Right cardiac atrium (tissue), 5 donors: ENCODE data around the gene PAX2. TPM values are rescaled to one million over a fixed set of nuclear protein-coding genes. Genes with fewer than 3 reads are reported as not detected.

ENCODE experiments used
- ATAC-seq, 2 donors: fragments of 200-7000 bp; cut with Tn5 transposase; one replicate each; pipeline versions ENCODE4 v1.8.0 to v1.9.1; 2020; ENCODE audit warnings: moderate library complexity in 2 of 2, mild to moderate bottlenecking in 1 of 2
- DNase-seq, 3 donors: peaks; one replicate each; pipeline ENCODE4 v3.0.0-alpha.2; 2020
- H3K27ac ChIP-seq: one replicate; pipeline ENCODE4 v1.5.1; 2013; ENCODE audit warnings: mild to moderate bottlenecking, low read length, control low read depth, moderate library complexity
- H3K27me3 ChIP-seq: one replicate; pipeline ENCODE4 v1.6.1; 2013; ENCODE audit not compliant: control insufficient read depth, insufficient read depth
- H3K4me1 ChIP-seq: one replicate; pipeline ENCODE4 v1.6.1; 2013; ENCODE audit warnings: low read length; ENCODE audit not compliant: control insufficient read depth, insufficient read depth
- H3K4me3 ChIP-seq: one replicate; pipeline ENCODE4 v1.5.1; 2013; ENCODE audit warnings: low read length, control low read depth
- H3K9me3 ChIP-seq: one replicate; pipeline ENCODE4 v1.6.1; 2013; ENCODE audit warnings: low read length; ENCODE audit not compliant: control insufficient read depth
- WGBS: extraction: QIAGEN DNeasy Blood & Tissue Kit; methylation state at CpG from one replicate; pipeline ENCODE4 v1.1.7; 2013; 5-methylcytosine and 5-hydroxymethylcytosine counted together
- intact Hi-C, 4 donors: fragments of 100-400 bp; cut with DNase I; formaldehyde crosslinking; loops; one replicate each; pipeline versions ENCODE4 v1.11.0 to v1.14.0; 2022 to 2023
- polyA plus RNA-seq: library from polyadenylated mRNA; stranded (reverse); fragments of 200-250 nt; gene quantifications from one replicate; pipeline ENCODE4 v1.2.3, GENCODE V29; 2013
- total RNA-seq, 4 donors: library from RNA; stranded (reverse); fragmentation: NEBNext Ultra II Directional; extraction: Animal tissue kit (Norgen Biotek cat#: 25700); gene quantifications; one replicate each; pipeline ENCODE4 v1.2.1, GENCODE V29; 2021
- donor health status: healthy with polysubstance abuse.
- donor health status: DM: no; HTN: yes; CAD: no.
- donor health status: DM: no; HTN: no; CAD: no.
- donor health status: DM: no; HTN: yes; CAD: no; lungs with severe emphysema.
- donor health status: DM: yes; HTN: yes; CAD: no.

PAX2 gene
- total and polyA plus RNA-seq, 5 donors: not detected

- H3K9me3 ChIP-seq: no peaks in the 10 kb centered on the region
- no peaks in the 10 kb centered on the region for H3K27me3 ChIP-seq
- peak; percentile 43 to 68 for ATAC-seq
- under 1% methylated on average over 69 of the region's 69 CpGs for WGBS
- no peak overlapping the region for H3K27ac ChIP-seq
- intact Hi-C loops: no loop called here
- H3K4me1 ChIP-seq: peaks cover 4% of the 10 kb centered on the region
- peak overlapping the region; percentile 61 for H3K4me3 ChIP-seq
- DNase-seq: peak; percentile 49 to 73 (median 69)
Measured at GRCh38 chr10:100827819-100828737, 82.7 kb downstream of the PAX2 start.

DNA sequence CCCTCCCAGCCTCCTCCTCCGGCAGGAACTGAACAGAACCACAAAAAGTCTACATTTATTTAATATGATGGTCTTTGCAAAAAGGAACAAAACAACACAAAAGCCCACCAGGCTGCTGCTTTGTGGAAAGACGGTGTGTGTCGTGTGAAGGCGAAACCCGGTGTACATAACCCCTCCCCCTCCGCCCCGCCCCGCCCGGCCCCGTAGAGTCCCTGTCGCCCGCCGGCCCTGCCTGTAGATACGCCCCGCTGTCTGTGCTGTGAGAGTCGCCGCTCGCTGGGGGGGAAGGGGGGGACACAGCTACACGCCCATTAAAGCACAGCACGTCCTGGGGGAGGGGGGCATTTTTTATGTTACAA is 83.3 kb downstream of the PAX2 start:
- WGBS: under 1% methylated on average over 20 of the region's 20 CpGs
- intact Hi-C loops: no loop called here
- Histone ChIP-seq H3K27me3 (no peaks in the 10 kb centered on the region), H3K27ac (no peak overlapping the region), H3K9me3 (no peaks in the 10 kb centered on the region), H3K4me3 (peak overlapping the region; percentile 61), H3K4me1 (peaks cover 4% of the 10 kb centered on the region)
- ATAC-seq (no peak), DNase-seq (no peak)

DNA sequence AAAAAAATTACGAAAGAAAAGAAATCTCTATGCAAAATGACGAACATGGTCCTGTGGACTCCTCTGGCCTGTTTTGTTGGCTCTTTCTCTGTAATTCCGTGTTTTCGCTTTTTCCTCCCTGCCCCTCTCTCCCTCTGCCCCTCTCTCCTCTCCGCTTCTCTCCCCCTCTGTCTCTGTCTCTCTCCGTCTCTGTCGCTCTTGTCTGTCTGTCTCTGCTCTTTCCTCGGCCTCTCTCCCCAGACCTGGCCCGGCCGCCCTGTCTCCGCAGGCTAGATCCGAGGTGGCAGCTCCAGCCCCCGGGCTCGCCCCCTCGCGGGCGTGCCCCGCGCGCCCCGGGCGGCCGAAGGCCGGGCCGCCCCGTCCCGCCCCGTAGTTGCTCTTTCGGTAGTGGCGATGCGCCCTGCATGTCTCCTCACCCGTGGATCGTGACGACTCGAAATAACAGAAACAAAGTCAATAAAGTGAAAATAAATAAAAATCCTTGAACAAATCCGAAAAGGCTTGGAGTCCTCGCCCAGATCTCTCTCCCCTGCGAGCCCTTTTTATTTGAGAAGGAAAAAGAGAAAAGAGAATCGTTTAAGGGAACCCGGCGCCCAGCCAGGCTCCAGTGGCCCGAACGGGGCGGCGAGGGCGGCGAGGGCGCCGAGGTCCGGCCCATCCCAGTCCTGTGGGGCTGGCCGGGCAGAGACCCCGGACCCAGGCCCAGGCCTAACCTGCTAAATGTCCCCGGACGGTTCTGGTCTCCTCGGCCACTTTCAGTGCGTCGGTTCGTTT is 83.9 kb downstream of the PAX2 start:
- peak in 1 of 2 donors; percentile 12 for ATAC-seq
- Histone ChIP-seq H3K4me3 (peak overlapping the region; percentile 61), H3K9me3 (no peaks in the 10 kb centered on the region), H3K27me3 (no peaks in the 10 kb centered on the region), H3K27ac (no peak overlapping the region), H3K4me1 (peaks cover 4% of the 10 kb centered on the region)
- WGBS: 4% methylated on average over 58 of the region's 58 CpGs
- no peak for DNase-seq
- intact Hi-C loops: no loop called here

DNA sequence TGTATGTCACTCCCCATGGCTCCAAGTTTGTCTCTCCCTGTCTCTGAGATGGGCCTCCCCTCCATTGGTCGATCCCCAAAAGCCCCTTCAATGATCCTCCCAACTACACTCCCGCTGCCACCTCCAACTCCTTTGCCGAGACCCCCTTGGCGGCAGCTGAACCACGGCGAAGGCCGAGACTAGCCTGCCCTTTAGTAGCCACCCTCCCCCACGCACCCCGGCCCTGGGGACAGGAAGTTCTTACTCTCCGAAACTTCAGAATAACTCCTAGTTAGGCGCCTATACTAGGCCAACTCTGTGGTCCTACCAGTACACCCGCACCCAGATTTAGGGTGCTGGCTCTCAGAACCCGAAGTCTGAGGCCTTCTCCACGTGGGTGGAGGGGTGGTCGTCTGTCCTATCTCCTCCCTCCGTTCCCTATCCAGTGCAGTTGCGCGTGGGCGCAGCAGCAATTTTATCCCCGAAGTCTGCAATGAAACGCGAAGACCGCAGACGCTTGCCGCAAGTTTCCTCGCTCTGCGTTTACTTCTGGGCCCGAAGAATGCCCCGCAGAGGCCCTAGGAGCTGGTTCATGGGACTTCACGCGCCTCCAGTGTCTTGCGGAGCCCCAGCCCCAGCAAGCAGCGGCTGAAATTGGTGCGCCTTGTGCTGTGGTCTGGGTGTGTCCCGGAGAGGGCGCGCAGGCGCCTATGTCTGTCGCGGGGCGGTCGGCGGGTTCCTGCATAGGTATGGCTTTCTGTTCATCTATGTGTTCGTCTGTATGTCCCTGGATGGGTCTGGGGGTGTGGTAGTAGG is 84.7 kb downstream of the PAX2 start:
- Histone ChIP-seq H3K4me3 (no peak overlapping the region), H3K27me3 (no peaks in the 10 kb centered on the region), H3K4me1 (peaks cover 4% of the 10 kb centered on the region), H3K27ac (no peak overlapping the region), H3K9me3 (no peaks in the 10 kb centered on the region)
- intact Hi-C loops: no loop called here
- no peak for DNase-seq
- WGBS: 6% methylated on average over 44 of the region's 44 CpGs
- ATAC-seq: no peak

DNA sequence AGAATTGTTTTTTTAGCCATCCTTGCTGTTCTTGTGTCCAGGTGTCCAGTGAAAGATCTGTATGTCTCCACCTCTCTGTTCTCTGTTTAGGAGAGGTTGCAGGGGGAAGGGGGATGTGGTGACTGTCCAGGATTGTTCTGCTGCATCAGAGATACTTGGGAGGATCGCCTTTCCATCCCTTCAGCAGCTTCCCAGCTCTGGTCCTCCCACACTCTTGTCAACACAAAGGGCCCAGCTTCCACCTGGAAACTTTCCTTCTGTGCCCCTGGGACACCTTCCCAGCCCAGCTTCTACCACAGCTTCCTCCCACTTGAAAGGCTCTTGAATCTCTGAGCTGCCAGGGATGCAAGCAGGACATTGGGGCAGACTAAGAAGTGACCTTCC is 85.3 kb downstream of the PAX2 start:
- 6% methylated on average over 1 of the region's 1 CpG for WGBS
- no peak for ATAC-seq
- DNase-seq: no peak
- intact Hi-C loops: no loop called here
- H3K27me3 ChIP-seq: no peaks in the 10 kb centered on the region
- no peak overlapping the region for H3K4me3 ChIP-seq
- H3K27ac ChIP-seq: no peak overlapping the region
- no peaks in the 10 kb centered on the region for H3K9me3 ChIP-seq
- H3K4me1 ChIP-seq: peaks cover 4% of the 10 kb centered on the region

DNA sequence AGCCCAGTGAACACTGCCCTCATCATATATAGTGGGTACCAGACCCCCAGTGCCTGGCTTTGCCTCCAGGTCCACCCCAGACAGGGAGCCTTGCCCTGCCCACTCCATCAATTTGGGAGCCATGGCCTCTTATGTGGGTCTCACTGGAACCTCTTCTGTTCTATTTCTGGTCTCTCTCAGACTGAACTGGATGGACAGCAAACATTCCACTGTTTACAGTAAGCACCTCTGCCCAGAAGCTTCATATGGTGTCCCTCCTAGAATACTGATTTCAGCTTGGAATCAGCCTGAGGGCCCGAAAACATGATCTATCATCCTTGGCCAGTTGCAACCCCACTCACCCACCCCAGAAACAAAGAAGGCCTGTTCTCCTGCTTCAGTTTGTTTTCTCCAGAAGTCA is 86.4 kb downstream of the PAX2 start:
- no peaks in the 10 kb centered on the region for H3K9me3 ChIP-seq
- no peak overlapping the region for H3K27ac ChIP-seq
- H3K27me3 ChIP-seq: no peaks in the 10 kb centered on the region
- no peak overlapping the region for H3K4me3 ChIP-seq
- H3K4me1 ChIP-seq: peaks cover 4% of the 10 kb centered on the region
- ATAC-seq: no peak
- DNase-seq: no peak
- intact Hi-C loops: no loop called here
- 78% methylated on average over 1 of the region's 1 CpG for WGBS

- Histone ChIP-seq H3K9me3 (no peaks in the 10 kb centered on the region), H3K4me3 (no peak overlapping the region), H3K4me1 (no peaks in the 10 kb centered on the region), H3K27ac (no peak overlapping the region), H3K27me3 (no peaks in the 10 kb centered on the region)
- DNase-seq: no peak
- ATAC-seq: no peak
- WGBS: 85% methylated on average over 7 of the region's 7 CpGs
- intact Hi-C loops: no loop called here
Measured at GRCh38 chr10:100835810-100836209, 90.4 kb downstream of the PAX2 start.

DNA sequence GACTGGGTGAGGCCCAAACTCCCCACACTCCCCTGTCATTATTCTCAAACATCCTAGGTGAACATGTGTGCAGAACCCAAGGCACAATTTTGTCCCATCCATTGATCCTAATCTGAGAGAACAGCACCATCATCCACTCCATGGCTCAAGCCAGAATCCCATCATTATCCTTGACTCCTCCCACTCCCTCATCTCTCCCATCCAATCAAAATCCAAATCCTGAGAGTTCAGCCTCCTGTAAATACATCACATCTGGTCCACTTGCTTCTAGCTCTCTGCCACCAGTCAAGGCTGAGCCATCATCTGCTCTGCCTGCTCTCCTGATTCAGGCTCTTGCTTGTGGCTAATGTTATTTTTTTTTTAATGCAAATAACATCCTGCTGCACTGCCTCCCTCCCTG is 91.5 kb downstream of the PAX2 start:
- no peaks in the 10 kb centered on the region for H3K4me1 ChIP-seq
- no peak overlapping the region for H3K27ac ChIP-seq
- DNase-seq (no peak), ATAC-seq (no peak)
- intact Hi-C loops: no loop called here
- no peaks in the 10 kb centered on the region for H3K9me3 ChIP-seq
- H3K27me3 ChIP-seq: no peaks in the 10 kb centered on the region
- H3K4me3 ChIP-seq: no peak overlapping the region

DNA sequence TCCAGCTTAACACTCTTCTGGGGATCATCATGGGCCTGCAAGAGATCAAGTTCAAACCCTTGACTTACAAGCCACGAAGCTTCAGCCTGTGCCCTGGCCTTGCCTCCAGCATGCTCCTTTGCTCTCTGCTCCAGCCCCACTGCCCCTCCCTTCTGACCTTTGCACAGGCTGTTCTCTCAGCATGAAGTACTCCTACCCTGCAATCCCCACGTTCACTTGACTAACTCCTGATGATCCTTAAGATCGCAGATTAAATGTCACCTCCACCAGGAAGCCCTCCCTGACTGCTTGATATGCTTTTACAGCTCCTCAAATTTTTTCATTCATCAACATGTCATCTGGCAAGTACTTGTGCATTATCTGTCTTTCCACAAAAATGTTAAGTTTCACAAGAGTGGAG is 91.9 kb downstream of the PAX2 start:
- ATAC-seq (no peak), DNase-seq (no peak)
- intact Hi-C loops: no loop called here
- WGBS: 53% methylated on average over 3 of the region's 3 CpGs
- Histone ChIP-seq H3K27ac (no peak overlapping the region), H3K4me3 (no peak overlapping the region), H3K27me3 (no peaks in the 10 kb centered on the region), H3K9me3 (no peaks in the 10 kb centered on the region), H3K4me1 (no peaks in the 10 kb centered on the region)

DNA sequence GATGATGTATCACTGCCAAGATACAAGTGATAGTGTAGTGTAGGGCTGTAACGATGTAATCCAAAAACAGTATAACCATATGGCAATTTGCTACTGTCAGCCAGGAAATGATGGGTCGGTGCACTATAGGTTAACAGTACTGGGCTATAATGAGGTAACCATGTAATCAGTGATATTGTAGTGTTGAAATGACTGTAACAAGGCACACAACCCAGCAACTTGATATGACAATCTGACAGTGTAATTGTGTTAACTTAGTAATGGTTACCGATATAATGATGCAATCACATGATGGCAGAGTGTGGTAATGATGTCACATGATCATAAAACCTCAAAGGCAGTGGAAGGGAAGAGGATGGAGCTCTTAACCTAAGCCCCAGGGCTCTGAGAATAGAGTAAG is 93.6 kb downstream of the PAX2 start:
- H3K27me3 ChIP-seq: no peaks in the 10 kb centered on the region
- no peak for ATAC-seq
- H3K4me3 ChIP-seq: no peak overlapping the region
- intact Hi-C loops: no loop called here
- H3K9me3 ChIP-seq: no peaks in the 10 kb centered on the region
- no peak for DNase-seq
- H3K4me1 ChIP-seq: no peaks in the 10 kb centered on the region
- WGBS: 54% methylated on average over 3 of the region's 3 CpGs
- no peak overlapping the region for H3K27ac ChIP-seq

- DNase-seq (no peak), ATAC-seq (no peak)
- no peaks in the 10 kb centered on the region for H3K27me3 ChIP-seq
- no peaks in the 10 kb centered on the region for H3K9me3 ChIP-seq
- no peak overlapping the region for H3K27ac ChIP-seq
- WGBS: 85% methylated on average over 3 of the region's 3 CpGs
- intact Hi-C loops: no loop called here
- H3K4me3 ChIP-seq: no peak overlapping the region
- H3K4me1 ChIP-seq: no peaks in the 10 kb centered on the region
Measured at GRCh38 chr10:100841528-100841927, 96.1 kb downstream of the PAX2 start.
